SJSA1 (cell line): Measurements from ENCODE around the gene RNF11. TPM values are rescaled to one million over a fixed set of nuclear protein-coding genes. Genes with fewer than 3 reads are reported as not detected.
A peak's percentile ranks its signal among the peaks of the same experiment; 100 is the strongest.

Experiments
- DNase-seq, 2 experiments: peaks; one replicate each; pipeline ENCODE4 v3.0.0-alpha.2; 2015 to 2020; ENCODE audit warnings: low spot score in 2 of 2, low read depth in 1 of 2
- H3K27ac ChIP-seq: fragments of 250-450 bp; sonication (Bioruptor Pico); 2 replicates; pipeline ENCODE4 v1.5.1; 2020; ENCODE audit warnings: mild to moderate bottlenecking, moderate library complexity
- H3K27me3 ChIP-seq: fragments of 250-450 bp; sonication (Bioruptor Pico); replicated peaks from 2 replicates; pipeline ENCODE4 v1.5.1; 2020; ENCODE audit warnings: mild to moderate bottlenecking, moderate library complexity
- H3K36me3 ChIP-seq: fragments of 250-450 bp; sonication (Bioruptor Pico); 2 replicates; pipeline ENCODE4 v1.5.1; 2020; ENCODE audit warnings: mild to moderate bottlenecking
- H3K4me1 ChIP-seq: fragments of 250-450 bp; sonication (Bioruptor Pico); replicated peaks from 2 replicates; pipeline ENCODE4 v1.6.1; 2021; ENCODE audit warnings: mild to moderate bottlenecking
- H3K4me3 ChIP-seq: fragments of 250-450 bp; sonication (Bioruptor Pico); 2 replicates; pipeline ENCODE4 v1.5.1; 2020; ENCODE audit warnings: mild to moderate bottlenecking
- H3K9me3 ChIP-seq: fragments of 250-450 bp; sonication (Bioruptor Pico); replicated peaks from 2 replicates; pipeline ENCODE4 v1.5.1; 2020; ENCODE audit warnings: mild to moderate bottlenecking
- total RNA-seq: library from RNA; depleted of rRNA; stranded (reverse); fragments of >200 nt; shearing (Covaris generic); gene quantifications from 2 replicates; pipeline ENCODE4 v1.2.3, GENCODE V29; 2014; rRNA removed

The RNF11 gene, protein sequence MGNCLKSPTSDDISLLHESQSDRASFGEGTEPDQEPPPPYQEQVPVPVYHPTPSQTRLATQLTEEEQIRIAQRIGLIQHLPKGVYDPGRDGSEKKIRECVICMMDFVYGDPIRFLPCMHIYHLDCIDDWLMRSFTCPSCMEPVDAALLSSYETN
- total RNA-seq, result 146 and 168 TPM in 2 replicates

DNA sequence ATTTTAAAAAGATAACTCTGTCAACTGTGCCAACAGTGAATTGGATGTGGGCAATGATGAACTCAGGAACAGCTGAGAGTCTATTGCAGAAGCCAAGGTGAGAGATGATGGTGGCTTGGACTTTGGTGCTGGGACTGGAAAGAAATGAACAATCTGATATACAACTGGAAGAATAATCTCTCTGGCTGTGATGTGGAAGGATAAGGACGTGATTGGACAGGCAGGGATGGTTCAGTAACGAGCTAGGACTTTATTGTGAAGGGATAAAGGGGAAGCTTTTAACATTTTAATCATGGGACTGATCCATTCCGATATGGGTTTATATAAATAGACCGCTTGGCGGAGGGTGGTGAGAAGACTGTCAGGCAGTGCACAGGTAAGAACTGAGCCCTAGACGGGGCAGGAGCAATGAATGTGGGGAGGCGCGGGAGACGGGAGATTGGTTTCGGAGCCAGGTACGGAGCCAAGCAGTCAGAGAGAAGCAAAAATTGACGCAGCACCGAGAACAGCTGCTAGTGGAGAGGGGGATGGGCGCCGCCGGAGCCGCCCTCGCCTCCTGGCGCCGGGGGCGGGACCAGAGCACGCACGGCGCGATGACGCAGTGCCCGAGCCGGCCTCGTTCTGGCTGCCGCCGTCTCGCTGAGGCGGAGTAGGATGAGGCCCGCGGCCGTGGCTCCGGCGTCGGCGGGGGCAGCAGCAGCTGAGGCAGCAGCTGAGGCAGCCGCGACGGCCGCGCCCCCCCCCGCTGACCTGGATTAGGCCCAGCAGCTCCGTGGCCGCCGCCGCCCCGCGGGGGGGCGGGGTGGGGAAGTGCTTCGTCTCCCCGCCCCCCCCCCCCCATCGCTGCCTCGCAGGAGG lies at the start of gene RNF11:
Gene RNF11, plus strand, starts transcription at position 601 of the 858 bp plus-strand sequence. CDS start 484 bp downstream, outside the sequence.
- peaks cover 19% of the 10 kb centered on the region for H3K36me3 ChIP-seq
- H3K9me3 ChIP-seq, result no peaks in the 10 kb centered on the region
- H3K4me1 ChIP-seq, result peaks cover 25% of the 10 kb centered on the region
- peak; percentile 92 to 93 for DNase-seq
- no peaks in the 10 kb centered on the region for H3K27me3 ChIP-seq
- peak within 1 kb of the TSS; percentile 89 for H3K27ac ChIP-seq
- peak within 1 kb of the TSS; percentile 82 for H3K4me3 ChIP-seq

DNA sequence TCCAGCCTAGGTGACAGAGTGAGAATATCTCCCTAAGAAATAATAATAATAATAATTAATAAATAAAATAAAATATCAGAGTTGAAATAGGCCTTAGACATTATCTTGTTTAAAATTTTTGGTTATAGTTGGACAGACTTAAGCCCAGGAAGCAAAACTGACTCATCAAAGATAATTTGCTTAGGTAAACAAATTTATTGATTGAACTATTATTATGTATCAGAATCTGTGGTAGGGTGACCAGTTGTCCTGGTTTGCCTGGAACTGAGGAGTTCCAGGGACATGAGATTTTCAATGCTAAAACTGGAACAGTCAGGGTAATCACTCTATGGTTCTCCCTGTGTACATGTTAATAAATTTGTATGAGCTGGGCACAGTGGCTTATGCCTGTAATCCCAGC lies 47.8 kb upstream of the RNF11 start:
- peaks cover 5% of the 10 kb centered on the region; the same call in 1 of the 2 replicates for H3K4me1 ChIP-seq
- H3K27me3 ChIP-seq, result no peaks in the 10 kb centered on the region
- H3K9me3 ChIP-seq, result no peaks in the 10 kb centered on the region
- H3K27ac ChIP-seq, result no peak overlapping the region
- no peak for DNase-seq
- no peak overlapping the region for H3K4me3 ChIP-seq
- H3K36me3 ChIP-seq, result no peaks in the 10 kb centered on the region

DNA sequence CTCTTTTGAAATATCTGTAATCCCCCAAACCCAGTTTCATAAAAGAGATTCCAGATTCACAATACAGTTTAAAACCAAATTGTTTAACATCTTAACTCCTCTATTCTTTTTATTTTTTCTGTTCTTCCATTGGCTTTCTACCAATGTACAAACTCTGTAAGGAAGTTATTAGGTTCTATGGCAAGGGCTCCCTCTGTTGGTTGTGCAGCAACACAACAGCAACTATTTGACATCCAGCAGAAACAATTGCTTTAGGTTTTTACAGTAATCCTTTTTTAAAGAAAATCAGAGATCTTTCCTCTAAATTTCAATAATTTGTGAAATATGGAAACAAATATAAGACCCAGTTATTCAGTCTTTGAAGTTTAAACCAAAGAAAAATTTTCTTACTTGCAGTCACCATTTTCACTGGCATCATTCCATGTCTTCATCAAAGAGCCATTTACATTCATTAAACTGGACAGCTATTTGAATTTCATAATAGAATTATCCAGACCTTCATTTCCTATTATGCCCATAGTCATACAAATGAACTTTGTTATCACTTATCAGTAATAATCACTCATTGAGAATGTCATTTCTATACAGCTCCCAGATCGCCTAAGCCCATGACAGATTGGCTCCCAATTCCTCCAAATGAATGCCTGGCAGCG lies 46.5 kb upstream of the RNF11 start:
- H3K9me3 ChIP-seq, result no peaks in the 10 kb centered on the region
- H3K4me3 ChIP-seq, result no peak overlapping the region
- peak; percentile 51 to 54 for DNase-seq
- H3K27me3 ChIP-seq, result no peaks in the 10 kb centered on the region
- no peaks in the 10 kb centered on the region for H3K36me3 ChIP-seq
- peaks cover 5% of the 10 kb centered on the region; the same call in 1 of the 2 replicates for H3K4me1 ChIP-seq
- H3K27ac ChIP-seq, result no peak overlapping the region

DNA sequence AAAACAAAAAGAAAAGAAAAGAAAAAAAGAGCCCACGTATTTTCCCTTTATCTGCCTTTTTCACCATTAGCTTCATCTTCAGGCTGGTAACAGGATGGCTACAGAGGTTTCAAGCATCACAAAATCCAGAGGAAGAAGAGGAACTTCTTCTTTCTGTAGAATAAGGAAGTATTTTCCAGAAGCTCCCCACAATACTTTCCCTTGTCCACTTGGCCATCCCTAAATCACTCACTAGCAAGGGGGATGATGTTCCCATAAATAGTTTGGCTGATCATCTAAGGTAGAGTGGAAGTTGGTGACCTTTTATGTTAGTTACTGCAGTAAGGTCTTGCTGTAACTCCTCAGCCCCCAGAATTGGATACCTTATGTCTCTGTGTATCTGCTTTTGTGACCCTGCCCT lies 45.1 kb upstream of the RNF11 start:
- no peak overlapping the region for H3K4me3 ChIP-seq
- no peak overlapping the region for H3K27ac ChIP-seq
- peaks cover 5% of the 10 kb centered on the region; the same call in 1 of the 2 replicates for H3K4me1 ChIP-seq
- no peaks in the 10 kb centered on the region for H3K9me3 ChIP-seq
- H3K27me3 ChIP-seq, result no peaks in the 10 kb centered on the region
- no peaks in the 10 kb centered on the region for H3K36me3 ChIP-seq
- DNase-seq, result no peak

DNA sequence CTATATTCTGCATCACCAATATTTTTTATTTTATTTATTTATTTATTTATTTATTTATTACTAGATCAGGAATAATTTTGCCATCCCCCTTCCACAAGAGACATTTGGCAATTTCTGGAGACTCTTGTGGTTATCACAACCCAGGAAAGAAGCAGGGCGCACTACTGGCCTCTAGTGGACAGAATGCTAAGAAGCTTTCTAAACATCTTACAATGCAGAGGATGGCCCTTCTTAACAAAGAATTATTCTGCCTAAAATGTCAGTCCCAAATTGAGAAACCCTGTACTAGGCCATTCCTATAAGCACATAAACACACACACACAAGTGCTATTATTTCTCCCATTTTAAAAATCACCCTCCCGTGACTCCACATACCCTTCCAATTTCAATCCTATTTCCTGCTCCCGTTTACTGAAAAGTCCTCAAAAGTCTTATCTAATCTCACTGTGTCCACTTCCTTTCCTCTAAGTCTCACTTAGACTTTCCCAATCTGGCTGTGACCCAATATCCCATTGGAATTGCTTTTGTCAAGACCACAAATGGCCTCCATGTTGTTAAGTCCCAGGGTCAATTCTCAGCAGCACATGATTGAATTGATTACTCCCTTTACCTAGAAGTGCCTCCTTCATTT lies 43.7 kb upstream of the RNF11 start:
- no peak overlapping the region for H3K4me3 ChIP-seq
- H3K36me3 ChIP-seq, result no peaks in the 10 kb centered on the region
- no peak overlapping the region for H3K27ac ChIP-seq
- H3K4me1 ChIP-seq, result peaks cover 5% of the 10 kb centered on the region; the same call in 1 of the 2 replicates
- no peaks in the 10 kb centered on the region for H3K27me3 ChIP-seq
- no peaks in the 10 kb centered on the region for H3K9me3 ChIP-seq
- peak; percentile 59 to 79 for DNase-seq

DNA sequence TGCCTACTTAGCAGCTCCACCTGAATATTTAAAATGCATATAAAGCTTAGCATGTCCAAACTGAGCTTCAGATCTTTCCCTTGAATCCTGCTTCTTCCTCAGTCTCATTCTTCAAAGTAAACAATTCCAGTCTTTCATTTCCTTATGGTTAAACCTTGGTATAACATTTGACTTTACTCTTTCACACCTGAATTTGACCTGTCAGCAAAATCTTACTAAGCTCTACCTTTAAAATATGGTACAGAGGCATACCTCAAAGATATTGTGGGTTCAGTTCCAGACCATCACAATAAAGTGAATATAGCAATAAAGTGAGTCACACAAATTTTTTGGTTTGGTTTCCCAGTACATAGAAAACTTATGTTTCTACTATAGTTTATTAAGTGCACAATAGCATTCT lies 42.5 kb upstream of the RNF11 start:
- Histone ChIP-seq H3K27ac (no peak overlapping the region), H3K27me3 (no peaks in the 10 kb centered on the region), H3K36me3 (no peaks in the 10 kb centered on the region), H3K4me3 (no peak overlapping the region), H3K9me3 (no peaks in the 10 kb centered on the region), H3K4me1 (peaks cover 5% of the 10 kb centered on the region; the same call in 1 of the 2 replicates)
- no peak for DNase-seq

DNA sequence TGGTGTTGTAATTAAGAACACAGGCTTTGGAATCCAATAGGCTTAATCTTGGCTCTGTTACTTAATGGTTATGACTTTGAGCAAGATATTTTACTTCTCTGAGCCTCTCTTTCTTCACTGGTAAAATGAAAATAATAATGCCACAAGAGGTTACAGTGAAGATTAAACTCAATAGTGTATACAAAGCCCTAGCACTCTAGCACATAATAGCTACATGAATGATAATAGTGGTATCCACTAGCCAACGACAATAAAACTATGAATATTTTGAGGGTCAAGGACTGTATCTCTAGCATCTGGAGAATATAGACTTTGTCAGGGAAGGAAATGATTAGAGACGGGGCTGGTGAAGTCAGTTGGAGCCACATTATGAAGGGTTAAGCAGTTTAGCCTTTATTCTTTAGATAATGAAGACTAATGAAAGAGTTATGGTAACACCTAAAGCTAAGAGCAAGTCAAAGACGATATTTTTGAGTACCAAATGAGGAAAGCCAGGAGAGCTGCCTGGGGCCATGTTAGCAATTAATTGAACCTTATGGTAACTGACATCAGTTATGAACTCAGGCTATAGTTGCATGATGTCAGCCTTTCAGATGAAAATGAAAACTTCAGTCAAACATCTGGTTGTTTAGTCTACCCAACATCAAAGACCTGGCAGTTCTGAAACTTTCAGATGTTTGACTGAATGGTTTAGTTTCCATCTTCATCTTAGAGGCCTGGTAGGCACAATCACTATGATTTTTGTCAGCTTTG lies 32.8 kb upstream of the RNF11 start:
- DNase-seq, result no peak
- Histone ChIP-seq H3K27me3 (no peaks in the 10 kb centered on the region), H3K4me3 (no peak overlapping the region), H3K36me3 (no peaks in the 10 kb centered on the region), H3K27ac (no peak overlapping the region), H3K9me3 (no peaks in the 10 kb centered on the region), H3K4me1 (no peaks in the 10 kb centered on the region)

DNA sequence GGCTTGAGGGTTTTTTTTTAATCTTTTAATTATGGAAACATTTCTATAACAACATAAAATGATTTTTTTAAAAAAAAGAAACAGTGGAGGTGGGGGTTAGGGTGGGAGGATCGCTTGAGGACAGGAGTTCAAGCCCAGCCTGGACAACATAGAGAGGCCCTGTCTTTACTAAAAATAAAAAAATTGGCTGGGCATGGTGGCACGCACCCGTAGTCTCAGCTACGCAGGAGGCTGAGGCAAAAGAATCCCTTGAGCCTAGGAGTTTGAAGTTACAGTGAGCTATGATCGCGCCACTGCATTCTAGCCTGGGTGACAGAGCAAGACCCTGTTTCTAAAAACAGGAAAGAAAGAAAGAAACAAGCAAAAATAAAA lies 32.2 kb upstream of the RNF11 start:
- Histone ChIP-seq H3K9me3 (no peaks in the 10 kb centered on the region), H3K27ac (no peak overlapping the region), H3K36me3 (no peaks in the 10 kb centered on the region)

DNA sequence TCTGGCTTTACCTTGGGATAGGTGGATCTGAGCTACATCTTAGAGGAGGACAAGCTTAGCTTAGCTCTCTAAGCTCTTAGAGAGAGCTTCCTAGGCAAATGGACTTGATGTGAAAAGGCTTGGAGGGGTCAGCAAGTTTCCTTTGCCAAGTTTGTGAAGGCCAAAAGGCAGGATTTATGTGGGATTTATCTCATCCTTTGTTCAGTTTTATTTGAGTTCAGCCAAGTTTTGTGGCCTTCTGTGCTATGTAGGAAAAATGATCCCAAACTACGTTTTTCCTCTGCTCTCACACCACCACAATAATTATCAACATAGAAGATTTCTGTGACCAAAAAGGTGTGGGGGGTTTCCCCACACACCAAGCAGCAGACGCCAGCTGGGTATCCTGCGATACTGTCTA lies 26.0 kb upstream of the RNF11 start:
- DNase-seq, result no peak
- Histone ChIP-seq H3K36me3 (no peaks in the 10 kb centered on the region), H3K27ac (no peak overlapping the region), H3K9me3 (no peaks in the 10 kb centered on the region), H3K27me3 (no peaks in the 10 kb centered on the region), H3K4me3 (no peak overlapping the region), H3K4me1 (peaks cover 12% of the 10 kb centered on the region)

More for the DNA sequence above, 32.2 kb upstream of the RNF11 start:
- Histone ChIP-seq H3K27me3 (no peaks in the 10 kb centered on the region), H3K4me1 (no peaks in the 10 kb centered on the region), H3K4me3 (no peak overlapping the region)
- DNase-seq, result no peak

DNA sequence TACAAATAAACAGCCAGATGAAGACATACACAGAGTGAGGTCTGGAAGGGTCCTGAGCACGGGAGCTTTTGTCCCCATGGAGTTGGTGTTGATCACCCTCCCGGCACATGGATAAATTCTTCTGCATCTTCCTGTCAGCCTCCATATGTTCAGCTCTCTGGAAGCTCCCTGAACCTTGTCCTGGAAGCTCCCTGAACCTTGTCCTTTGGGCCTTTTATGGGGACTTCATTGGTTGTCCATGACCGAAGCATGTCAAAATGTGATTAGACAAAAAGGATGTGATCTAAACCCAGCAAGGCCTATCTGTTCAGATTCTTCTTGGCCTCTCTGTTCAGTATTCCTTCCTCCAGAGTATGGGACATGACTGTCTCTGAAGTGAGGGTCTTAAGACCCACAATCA lies 25.4 kb upstream of the RNF11 start:
- Histone ChIP-seq H3K4me1 (peaks cover 16% of the 10 kb centered on the region), H3K27ac (no peak overlapping the region), H3K9me3 (no peaks in the 10 kb centered on the region), H3K36me3 (no peaks in the 10 kb centered on the region), H3K4me3 (no peak overlapping the region), H3K27me3 (no peaks in the 10 kb centered on the region)
- DNase-seq, result no peak

DNA sequence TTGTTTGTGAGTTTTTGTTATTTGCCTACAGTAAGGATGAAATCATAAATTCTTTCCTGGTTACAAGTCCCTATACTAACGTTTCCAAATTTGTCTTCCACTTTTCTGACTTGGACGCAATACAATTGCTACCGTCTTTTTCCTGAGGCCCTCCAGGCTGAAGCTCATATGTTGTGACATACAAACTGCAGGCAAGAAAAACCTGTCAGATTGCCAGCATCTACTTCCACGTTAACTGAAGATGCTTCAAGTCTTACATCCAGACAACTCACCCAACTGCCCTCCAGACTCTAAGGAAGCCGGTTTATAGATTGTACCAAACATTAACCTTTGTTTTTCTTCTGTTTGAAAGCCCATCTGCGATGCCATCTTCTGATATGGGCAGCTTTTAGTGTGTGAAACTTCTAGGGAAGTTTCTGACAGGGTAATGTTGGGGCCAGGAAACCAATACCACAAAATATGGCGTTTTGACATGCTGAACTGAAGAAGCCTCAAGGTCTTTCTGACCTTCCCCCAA lies 21.4 kb upstream of the RNF11 start:
- peak overlapping the region; percentile 45 for H3K27ac ChIP-seq
- peaks cover 19% of the 10 kb centered on the region for H3K4me1 ChIP-seq
- no peaks in the 10 kb centered on the region for H3K27me3 ChIP-seq
- H3K36me3 ChIP-seq, result no peaks in the 10 kb centered on the region
- peak in 1 of 2 experiments; percentile 32 for DNase-seq
- no peak overlapping the region for H3K4me3 ChIP-seq
- no peaks in the 10 kb centered on the region for H3K9me3 ChIP-seq

DNA sequence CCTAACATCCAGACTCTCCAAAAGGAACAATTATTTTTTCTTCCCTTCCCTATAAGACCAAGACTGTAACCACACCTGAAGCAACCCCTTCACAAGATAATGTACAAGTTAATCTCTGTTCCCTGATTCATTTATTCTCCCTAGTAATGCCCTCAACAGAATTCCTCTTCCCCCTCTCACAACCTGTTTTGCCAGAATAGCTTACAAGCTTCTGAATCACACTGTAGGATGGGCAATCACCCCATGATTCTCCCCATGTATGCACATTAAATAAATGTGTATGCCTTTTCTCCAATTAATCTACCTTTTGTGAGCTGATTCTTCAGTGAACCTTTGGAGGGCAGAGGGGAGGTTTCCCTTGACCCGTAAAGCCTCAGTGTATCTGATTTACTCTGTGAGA lies 20.9 kb upstream of the RNF11 start:
- H3K27me3 ChIP-seq, result no peaks in the 10 kb centered on the region
- H3K4me1 ChIP-seq, result peaks cover 19% of the 10 kb centered on the region
- no peak overlapping the region for H3K4me3 ChIP-seq
- H3K9me3 ChIP-seq, result no peaks in the 10 kb centered on the region
- no peak for DNase-seq
- peak overlapping the region; percentile 45; the same call in 1 of the 2 replicates for H3K27ac ChIP-seq
- H3K36me3 ChIP-seq, result no peaks in the 10 kb centered on the region

DNA sequence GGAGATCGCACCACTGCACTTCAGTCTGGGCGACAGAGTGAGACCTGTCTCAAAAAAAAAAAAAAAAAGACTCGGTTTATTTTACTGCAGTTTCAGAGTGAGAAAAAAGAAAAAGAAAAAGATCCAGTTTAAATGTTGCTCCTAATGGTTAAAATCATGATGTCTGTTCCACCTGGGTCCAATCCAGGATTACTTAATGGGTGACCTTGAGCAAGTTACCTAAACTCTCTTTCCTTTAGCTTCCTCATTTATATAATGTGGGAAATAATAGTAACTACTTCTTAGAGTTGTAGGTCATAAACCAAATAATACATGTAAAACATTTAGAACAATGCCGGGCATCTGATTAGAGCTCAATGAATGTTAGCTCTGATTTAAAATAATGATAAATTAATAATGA lies 19.4 kb upstream of the RNF11 start:
- no peaks in the 10 kb centered on the region for H3K36me3 ChIP-seq
- H3K9me3 ChIP-seq, result no peaks in the 10 kb centered on the region
- H3K27me3 ChIP-seq, result no peaks in the 10 kb centered on the region
- H3K4me1 ChIP-seq, result peaks cover 19% of the 10 kb centered on the region
- no peak for DNase-seq
- no peak overlapping the region for H3K27ac ChIP-seq
- H3K4me3 ChIP-seq, result no peak overlapping the region
